RWPE1 (cell line): ENCODE measurements around the gene TPPP3.

Experiments used
- CTCF ChIA-PET: fragments of 350-600 bp; sonication (Branson Sonifier 250); formaldehyde crosslinking; extraction: SDS; loops from one replicate; lab custom pipeline; 2021; lab: Yijun Ruan, JAX
- POLR2A ChIA-PET: fragments of 400-600 bp; formaldehyde crosslinking; extraction: SDS; loops from one replicate; lab custom pipeline; 2020; ENCODE audit warnings: antibody characterized with exemption; ENCODE audit not compliant: low non-redundant PET; lab: Yijun Ruan, JAX
- DNase-seq: peaks from one replicate; pipeline ENCODE4 v3.0.0; 2012; ENCODE audit warnings: low spot score
- H3K27ac ChIP-seq: fragments of 450-650 bp; 2 replicates; pipeline ENCODE4 v1.5.1; 2017
- CTCF ChIP-seq: fragments of 450-650 bp; conservative IDR thresholded peaks from 2 replicates; pipeline ENCODE4 v1.5.1; 2017; ENCODE audit warnings: low read depth, mild to moderate bottlenecking

Gene TPPP3

GRCh38 chr16:67349172-67349571, 44.1 kb downstream of the TPPP3 start:
- CTCF ChIA-PET, result interaction anchor here (0.6 to 0.9 kb wide), 3 partner anchors 33 to 192 kb away, joined by 3 to 8 read pairs (median 7); no protein-coding TSS in a partner anchor
- H3K27ac ChIP-seq, result no peak overlapping the region
- POLR2A ChIA-PET, result no interaction called here
- peak; percentile 25 for DNase-seq
- TF ChIP-seq CTCF, result peak; percentile 45

- no peak overlapping the region for H3K27ac ChIP-seq
- POLR2A ChIA-PET, result no interaction called here
Observed at GRCh38 chr16:67346341-67346740, 47.0 kb downstream of the TPPP3 start.

GRCh38 chr16:67345401-67345800, 47.9 kb downstream of the TPPP3 start:
- no peak overlapping the region for H3K27ac ChIP-seq
- ChIA-PET POLR2A (interaction anchor here (0.7 kb wide), 1 partner anchor 1983 kb away, joined by 6 read pairs; no protein-coding TSS in a partner anchor), CTCF (interaction anchor here (0.7 to 0.9 kb wide), 2 partner anchors 19 to 387 kb away, joined by 3 to 5 read pairs; partner anchors contain the start of genes KCTD19 and LRRC36)
- TF ChIP-seq CTCF, result no peak
- DNase-seq, result no peak

More at GRCh38 chr16:67346341-67346740, 47.0 kb downstream of the TPPP3 start:
- no peak for DNase-seq
- CTCF ChIA-PET, result interaction anchor here (0.7 kb wide), 1 partner anchor 120 kb away, joined by 3 read pairs; no protein-coding TSS in a partner anchor
- no peak for TF ChIP-seq CTCF

GRCh38 chr16:67342616-67343015, 50.7 kb downstream of the TPPP3 start:
- H3K27ac ChIP-seq, result no peak overlapping the region
- CTCF ChIA-PET, result no interaction called here
- no peak for DNase-seq
- POLR2A ChIA-PET, result no interaction called here
- no peak for TF ChIP-seq CTCF

GRCh38 chr16:67341250-67341649, 52.0 kb downstream of the TPPP3 start:
- H3K27ac ChIP-seq, result no peak overlapping the region
- TF ChIP-seq CTCF, result no peak
- CTCF ChIA-PET, result no interaction called here
- no peak for DNase-seq
- POLR2A ChIA-PET, result no interaction called here
